ENCODE measurements around the gene SMIM5.

Gene SMIM5

DNA sequence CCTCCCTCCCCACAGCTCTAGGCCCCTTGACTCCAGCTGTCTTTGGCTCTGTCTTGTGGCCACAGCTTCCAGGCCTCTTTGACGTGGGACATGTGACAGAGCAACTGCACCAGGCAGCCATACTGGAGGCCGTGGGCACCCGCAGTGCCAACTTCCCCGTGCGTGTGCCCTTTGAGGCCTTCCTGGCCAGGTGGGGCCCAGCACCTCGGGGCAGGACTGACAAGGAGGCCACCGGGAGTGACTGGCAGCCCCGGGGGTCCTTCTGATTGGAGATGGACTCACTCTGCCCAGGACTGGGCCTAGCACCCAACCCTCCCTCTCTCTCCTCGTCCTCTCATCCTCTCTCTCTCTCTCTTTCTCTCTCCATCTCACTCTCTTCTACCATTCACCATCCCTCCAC is 30.1 kb upstream of the SMIM5 start:
- DNase-seq (ENCODE audit: low spot score) = no peak

DNA sequence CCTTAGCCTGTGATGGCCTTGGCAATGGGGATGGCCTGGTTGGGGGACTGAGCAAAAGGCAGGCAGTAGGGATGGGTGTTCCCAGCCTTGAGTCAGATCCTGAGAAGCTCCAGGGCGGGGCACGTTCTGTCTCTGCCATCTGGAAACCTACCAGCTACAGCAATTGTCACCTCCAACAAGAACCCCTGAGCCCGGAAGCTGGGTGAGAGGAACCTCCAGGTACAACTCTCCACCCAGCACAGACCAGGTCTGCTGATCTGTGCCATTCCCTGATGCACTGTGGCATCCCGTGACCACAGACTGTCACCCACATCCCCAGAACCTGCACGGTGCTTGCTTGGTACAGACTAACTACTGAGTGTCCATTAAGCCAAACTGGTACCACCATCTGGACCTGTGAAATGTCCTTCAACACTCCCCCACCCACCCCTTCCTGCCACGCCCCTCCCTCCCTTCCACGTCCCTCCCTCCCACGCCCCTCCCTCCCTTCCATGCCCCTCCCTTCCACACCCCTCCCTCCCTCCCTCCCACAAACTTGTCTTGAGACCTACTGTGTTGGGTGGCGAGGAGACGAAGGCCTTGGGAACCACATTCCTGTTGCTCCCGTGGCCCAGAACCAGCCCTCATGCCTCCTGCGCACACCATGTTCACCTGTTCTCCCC is 29.1 kb upstream of the SMIM5 start:
- DNase-seq (ENCODE audit: low spot score) = peak; percentile 75

DNA sequence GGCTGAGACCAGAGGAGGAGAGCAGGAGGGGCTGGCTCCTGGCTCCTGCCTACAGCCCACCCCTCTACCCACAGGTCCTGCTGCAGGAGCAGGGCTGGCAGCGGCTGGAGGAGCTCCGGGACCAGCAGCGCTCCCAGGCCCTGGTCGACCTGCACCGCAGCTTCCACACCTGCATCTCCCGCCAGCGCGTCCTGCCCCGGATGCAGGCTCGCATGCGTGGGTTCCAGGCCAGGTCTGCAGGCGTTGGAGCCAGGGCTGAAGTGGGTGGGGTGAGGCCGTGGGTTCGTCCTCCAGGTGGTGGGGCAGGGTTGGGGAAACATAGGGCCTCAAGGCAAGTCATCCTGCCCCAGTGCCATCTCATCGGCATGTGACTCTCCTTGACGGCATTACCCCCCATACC is 27.4 kb upstream of the SMIM5 start:
- no peak for DNase-seq (ENCODE audit: low spot score)

GRCh38 chr17:75607086-75607485 is 26.1 kb upstream of the SMIM5 start:
- DNase-seq (ENCODE audit: low spot score) = no peak

DNA sequence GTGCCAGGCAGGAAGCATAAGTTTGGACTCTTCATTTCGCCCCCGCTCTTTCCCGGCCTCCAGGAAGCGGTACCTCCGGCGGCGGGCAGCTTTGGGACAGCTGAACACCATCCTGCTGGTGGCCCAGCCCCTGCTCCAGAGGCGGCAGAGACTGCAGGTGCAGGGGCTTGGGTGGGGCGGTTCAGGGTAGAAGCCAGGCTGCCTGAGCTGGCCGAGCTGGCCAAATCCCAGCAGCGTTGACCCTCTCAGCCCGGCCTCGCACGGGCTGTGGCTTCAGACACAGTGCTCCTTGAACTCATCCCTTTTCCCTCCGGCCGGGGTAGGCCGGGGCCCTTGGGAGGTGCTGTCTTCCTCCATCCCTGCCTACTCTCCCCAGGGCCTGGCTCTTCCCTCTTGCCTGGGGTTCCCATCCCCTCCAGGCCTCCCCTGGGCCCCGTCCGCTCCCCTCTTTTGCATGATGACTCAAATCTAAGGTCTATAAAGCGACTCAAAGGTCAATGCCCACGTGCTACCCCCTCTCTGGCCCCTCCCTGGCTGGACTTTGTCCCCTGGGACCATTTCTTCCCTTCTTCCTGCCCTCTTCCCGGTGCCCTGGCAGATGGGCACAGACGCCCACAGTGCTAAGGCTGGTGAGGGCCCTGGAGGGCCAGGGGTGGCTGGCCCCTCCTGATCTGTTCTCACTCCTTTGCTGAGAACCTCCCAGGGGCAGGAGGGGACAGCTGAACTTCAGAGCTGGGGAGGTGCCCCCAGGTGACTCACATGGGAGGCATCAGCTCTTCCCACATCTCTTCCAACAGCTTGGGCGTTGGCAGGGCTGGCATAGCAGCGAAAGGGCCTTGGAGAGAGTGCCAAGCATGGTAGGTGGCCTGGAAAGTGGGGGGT is 22.9 kb upstream of the SMIM5 start:
- DNase-seq (ENCODE audit: low spot score) = peak; percentile 95

- peak; percentile 90 for DNase-seq (ENCODE audit: low spot score)
Observed at GRCh38 chr17:75611851-75612429, 21.3 kb upstream of the SMIM5 start.

DNA sequence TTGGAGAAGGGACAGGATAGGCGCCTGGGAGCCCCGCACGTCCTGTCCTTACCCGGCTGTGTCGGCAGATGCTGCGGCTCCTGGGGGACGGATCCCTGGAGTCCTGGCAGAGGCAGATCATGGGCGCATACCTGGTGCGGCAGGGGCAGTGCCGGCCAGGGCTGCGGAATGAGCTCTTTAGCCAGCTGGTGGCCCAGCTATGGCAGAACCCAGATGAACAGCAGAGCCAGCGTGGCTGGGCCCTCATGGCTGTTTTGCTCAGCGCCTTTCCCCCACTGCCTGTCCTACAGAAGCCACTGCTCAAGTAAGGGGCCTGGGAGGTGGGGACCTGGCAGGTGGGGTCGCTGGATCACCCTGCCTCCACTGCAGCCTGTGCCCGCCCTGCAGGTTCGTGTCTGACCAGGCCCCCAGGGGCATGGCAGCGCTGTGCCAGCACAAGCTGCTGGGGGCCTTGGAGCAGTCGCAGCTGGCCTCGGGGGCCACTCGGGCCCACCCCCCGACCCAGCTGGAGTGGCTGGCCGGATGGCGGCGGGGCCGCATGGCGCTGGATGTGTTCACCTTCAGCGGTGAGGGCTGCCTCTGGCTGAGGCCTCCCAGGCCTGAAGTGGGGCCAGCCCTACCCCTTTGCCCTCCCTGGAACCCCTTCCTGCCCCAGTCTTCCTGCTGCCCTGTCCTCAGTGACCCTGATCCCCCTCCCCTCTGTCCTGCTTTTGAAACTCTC is 20.2 kb upstream of the SMIM5 start:
- DNase-seq (ENCODE audit: low spot score) = no peak

- DNase-seq (ENCODE audit: low spot score) = no peak
Observed at GRCh38 chr17:75614006-75614405, 19.2 kb upstream of the SMIM5 start.

- no peak for DNase-seq (ENCODE audit: low spot score)
Observed at GRCh38 chr17:75614556-75615270, 18.5 kb upstream of the SMIM5 start.

DNA sequence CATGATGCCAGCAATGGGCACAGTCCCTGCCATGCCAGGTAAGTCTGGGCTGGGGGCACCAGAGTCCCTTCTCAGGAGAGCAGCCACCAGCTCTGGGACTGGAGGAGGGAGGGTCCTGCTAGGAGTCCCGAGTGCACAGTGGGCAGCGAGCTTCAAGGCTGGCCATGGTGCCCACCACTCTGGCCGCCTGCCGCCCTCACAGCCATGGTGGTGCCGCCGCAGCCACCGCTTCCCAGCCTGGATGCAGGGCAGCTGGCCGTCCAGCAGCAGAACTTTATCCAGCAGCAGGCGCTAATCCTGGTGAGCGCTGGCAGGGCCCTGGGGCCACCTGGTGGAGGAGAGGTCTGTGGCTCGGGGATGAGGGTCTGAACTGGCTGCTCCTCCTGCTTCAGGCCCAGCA is 17.9 kb upstream of the SMIM5 start:
- no peak for DNase-seq (ENCODE audit: low spot score)

DNA sequence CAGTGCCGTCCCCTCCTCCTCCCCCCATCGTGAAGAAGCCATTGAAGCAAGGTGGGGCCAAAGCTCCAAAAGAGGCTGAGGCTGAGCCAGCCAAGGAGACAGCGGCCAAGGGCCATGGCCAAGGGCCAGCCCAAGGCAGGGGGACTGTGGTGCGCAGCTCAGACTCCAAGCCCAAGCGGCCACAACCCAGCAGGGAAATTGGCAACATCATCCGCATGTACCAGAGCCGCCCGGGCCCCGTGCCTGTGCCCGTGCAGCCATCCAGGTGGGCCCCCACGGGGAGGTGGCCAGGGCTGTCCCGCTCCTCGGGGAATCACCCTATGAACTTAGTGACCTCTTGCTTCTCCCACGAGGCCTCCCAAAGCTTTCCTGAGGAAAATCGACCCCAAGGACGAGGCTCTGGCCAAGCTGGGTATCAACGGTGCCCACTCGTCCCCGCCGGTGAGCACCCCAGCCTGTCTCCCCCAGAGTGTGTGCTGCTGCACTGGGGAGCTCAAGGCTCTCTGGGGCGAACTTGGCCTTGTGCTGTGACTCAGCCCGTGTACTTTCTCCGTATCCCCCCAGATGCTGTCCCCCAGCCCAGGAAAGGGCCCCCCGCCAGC is 16.6 kb upstream of the SMIM5 start:
- DNase-seq (ENCODE audit: low spot score) = no peak

GRCh38 chr17:75617218-75617617 is 16.0 kb upstream of the SMIM5 start:
- DNase-seq (ENCODE audit: low spot score) = peak; percentile 85

DNA sequence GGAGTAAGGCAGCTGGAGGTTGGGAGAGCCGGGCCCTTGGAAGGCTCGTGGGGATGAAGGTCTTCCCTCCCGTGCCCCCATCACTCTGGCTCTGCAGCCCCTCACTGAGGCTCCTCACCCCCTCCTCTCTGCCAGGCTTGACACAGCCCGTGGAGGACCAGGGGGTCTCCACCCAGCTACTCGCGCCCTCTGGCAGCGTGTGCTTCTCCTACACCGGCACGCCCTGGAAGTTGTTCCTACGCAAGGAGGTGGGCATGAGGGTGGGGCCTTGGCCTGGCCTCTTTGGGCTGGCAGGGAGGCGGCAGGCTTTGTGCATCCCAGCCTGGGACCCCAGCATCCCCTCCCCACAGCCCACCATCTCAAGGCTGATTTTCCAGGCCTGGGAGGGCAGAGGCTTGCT is 15.6 kb upstream of the SMIM5 start:
- DNase-seq (ENCODE audit: low spot score) = no peak

DNA sequence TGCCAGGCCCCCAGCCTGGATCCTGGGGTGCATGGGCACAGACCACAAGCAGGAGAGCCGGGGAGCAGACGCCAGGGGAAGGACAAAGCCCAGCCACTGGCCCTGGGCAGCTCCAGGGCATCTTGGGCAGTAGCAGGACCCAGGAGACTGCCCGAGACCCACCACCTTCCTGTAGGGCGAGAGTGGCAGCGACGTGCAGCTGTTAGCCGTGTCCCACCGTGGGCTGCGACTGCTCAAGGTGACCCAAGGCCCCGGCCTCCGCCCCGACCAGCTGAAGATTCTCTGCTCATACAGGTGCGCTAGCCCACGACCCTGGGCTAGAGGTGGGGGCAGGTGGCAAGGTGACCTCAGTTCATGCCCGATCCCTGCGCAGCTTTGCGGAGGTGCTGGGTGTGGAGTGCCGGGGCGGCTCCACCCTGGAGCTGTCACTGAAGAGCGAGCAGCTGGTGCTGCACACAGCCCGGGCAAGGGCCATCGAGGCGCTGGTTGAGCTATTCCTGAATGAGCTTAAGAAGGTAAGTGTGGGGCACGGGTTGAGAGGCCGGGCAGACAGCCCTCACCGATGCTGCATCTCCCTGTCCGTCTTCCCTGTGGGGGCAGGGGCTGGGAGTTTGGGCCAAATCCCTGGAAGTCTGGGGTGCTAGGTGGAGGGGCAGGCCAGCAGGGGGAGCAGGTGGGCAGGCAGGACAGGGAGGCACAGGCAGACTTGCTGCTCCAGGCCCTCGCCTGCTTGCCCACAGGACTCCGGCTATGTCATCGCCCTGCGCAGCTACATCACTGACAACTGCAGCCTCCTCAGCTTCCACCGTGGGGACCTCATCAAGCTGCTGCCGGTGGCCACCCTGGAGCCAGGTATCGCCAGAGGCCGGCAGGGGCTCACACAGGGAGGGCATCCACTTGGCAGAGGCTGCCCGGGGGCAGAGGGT is 13.5 kb upstream of the SMIM5 start:
- DNase-seq (ENCODE audit: low spot score) = no peak

GRCh38 chr17:75621489-75621888 is 11.7 kb upstream of the SMIM5 start:
- no peak for DNase-seq (ENCODE audit: low spot score)

GRCh38 chr17:75622076-75622475 is 11.2 kb upstream of the SMIM5 start:
- DNase-seq (ENCODE audit: low spot score) = no peak

DNA sequence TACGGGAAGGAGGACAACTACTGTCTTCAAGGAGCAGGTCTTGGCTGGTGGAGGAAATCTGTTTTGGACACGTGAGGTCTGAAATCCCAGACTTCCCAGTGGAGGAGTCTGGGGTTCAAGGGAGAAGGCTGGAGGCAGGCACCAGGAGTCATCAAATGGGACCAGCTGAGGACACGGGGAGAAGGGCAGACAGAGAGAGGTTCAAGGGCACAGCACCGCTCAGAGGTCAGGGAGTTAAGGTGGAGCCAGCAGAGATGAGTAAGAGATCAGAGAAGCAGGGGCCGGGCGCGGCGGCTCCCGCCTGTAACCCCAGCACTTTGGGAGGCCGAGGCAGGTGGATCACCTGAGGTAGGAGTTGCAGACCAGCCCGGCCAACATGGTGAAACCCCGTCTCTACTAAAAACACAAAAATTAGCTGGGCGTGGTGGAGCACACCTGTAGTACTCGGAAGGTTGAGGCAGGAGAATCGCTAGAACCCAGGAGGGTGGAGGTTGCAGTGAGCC is 10.4 kb upstream of the SMIM5 start:
- DNase-seq (ENCODE audit: low spot score) = no peak

DNA sequence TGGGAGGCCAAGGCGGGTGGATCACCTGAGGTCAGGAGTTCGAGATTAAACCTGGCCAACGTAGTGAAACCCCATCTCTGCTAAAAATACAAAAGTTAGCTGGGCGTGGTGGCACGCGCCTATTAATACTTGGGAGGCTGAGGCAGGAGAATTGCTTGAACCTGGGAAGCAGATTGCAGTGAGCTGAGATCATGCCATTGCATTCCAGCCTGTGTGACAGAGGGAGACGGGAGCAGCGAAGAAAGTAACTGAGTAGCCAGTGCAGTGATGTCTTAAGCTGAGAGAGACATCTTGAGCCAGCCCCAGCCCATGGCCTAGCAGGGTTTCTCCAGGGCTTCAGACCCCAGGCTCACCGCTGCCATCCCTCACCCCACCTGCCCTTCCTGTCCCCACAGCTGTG is 9.8 kb upstream of the SMIM5 start:
- DNase-seq (ENCODE audit: low spot score) = no peak

GRCh38 chr17:75624021-75624420 is 9.2 kb upstream of the SMIM5 start:
- DNase-seq (ENCODE audit: low spot score) = no peak

DNA sequence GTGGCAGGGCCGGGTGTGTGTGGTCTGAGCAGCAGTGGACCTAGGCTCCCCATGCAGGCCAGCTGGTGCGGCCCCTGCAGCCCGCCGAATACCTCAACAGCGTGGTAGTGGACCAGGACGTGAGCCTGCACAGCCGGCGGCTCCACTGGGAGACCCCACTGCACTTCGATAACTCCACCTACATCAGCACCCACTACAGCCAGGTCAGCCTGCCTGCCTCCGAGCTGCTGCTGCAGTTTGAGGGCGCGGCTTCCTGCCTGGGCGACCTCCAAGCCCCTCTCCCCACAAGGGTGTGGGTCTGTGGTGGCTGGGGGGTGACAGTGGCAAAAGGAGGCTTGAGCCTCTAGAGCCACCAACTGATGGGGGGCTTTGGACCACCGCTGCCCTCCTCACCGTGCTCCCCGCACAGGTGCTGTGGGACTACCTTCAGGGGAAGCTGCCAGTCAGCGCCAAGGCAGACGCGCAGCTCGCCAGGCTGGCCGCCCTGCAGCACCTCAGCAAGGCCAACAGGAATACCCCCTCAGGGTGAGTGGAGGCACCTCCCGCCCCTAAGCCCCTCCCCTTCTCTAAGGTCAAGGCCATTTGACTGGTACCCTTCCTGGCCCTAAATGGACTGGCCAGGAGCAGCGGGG is 8.4 kb upstream of the SMIM5 start:
- no peak for DNase-seq (ENCODE audit: low spot score)
